GM12872 (cell line): ENCODE results near the gene SNCB.

Source experiments
- CTCF ChIP-seq: IDR thresholded peaks from 3 replicates; pipeline ENCODE4 v1.5.1; 2011; ENCODE audit warnings: low read depth, mild to moderate bottlenecking, low read length, moderate library complexity; ENCODE audit not compliant: insufficient read depth

Gene SNCB

GRCh38 chr5:176626876-176627236 is 3.5 kb downstream of the SNCB start:
- TF ChIP-seq CTCF: no peak

- TF ChIP-seq CTCF: no peak
Observed at GRCh38 chr5:176625966-176626875, 4.1 kb downstream of the SNCB start.

GRCh38 chr5:176625512-176625911 is 4.8 kb downstream of the SNCB start:
- TF ChIP-seq CTCF: no peak

- no peak for TF ChIP-seq CTCF
Observed at GRCh38 chr5:176624938-176625337, 5.4 kb downstream of the SNCB start.

- TF ChIP-seq CTCF: no peak
Observed at GRCh38 chr5:176624142-176624541, 6.2 kb downstream of the SNCB start.

GRCh38 chr5:176621661-176622079 is 8.7 kb downstream of the SNCB start:
- TF ChIP-seq CTCF: no peak

GRCh38 chr5:176620333-176620981 is 9.9 kb downstream of the SNCB start:
- TF ChIP-seq CTCF: no peak
